Testis (tissue), 2 donors: ENCODE data around the gene FHIT.

Experiments used
- POLR2A ChIP-seq: fragments of 450-650 bp; IDR thresholded peaks from one replicate; pipeline ENCODE4 v1.6.1; 2017; ENCODE audit warnings: antibody characterized with exemption, mild to moderate bottlenecking, moderate library complexity
- TF ChIP-seq, protein P1 (sequence below), 3 experiments: fragments of 450-650 bp in 2 of 3; fragments of 200-600 bp in 1 of 3; sonication (generic) in 1 of 3; IDR thresholded peaks; one replicate each; pipeline ENCODE4 v1.5.1; 2016 to 2019; ENCODE audit warnings: antibody characterized with exemption in 3 of 3, mild to moderate bottlenecking in 2 of 3, moderate library complexity in 1 of 3

- TF ChIP-seq, protein P1, sequence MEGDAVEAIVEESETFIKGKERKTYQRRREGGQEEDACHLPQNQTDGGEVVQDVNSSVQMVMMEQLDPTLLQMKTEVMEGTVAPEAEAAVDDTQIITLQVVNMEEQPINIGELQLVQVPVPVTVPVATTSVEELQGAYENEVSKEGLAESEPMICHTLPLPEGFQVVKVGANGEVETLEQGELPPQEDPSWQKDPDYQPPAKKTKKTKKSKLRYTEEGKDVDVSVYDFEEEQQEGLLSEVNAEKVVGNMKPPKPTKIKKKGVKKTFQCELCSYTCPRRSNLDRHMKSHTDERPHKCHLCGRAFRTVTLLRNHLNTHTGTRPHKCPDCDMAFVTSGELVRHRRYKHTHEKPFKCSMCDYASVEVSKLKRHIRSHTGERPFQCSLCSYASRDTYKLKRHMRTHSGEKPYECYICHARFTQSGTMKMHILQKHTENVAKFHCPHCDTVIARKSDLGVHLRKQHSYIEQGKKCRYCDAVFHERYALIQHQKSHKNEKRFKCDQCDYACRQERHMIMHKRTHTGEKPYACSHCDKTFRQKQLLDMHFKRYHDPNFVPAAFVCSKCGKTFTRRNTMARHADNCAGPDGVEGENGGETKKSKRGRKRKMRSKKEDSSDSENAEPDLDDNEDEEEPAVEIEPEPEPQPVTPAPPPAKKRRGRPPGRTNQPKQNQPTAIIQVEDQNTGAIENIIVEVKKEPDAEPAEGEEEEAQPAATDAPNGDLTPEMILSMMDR (IDR thresholded peaks at IDR 0.05): no peak
- no peak for TF ChIP-seq POLR2A
Measured at GRCh38 chr3:60456180-60456579, 795.1 kb downstream of the FHIT start.
